DOHH2 (cell line): ENCODE results near the gene TOB2.

Experiments
- H3F3A ChIP-seq: fragments of 200-600 bp; sonication (generic), shearing (Covaris generic); 2 replicates; pipeline ENCODE4 v1.6.0; 2016; ENCODE audit warnings: antibody characterized with exemption, mild to moderate bottlenecking; ENCODE audit not compliant: control insufficient read depth, insufficient read depth
- H3K27ac ChIP-seq: fragments of 200-600 bp; sonication (generic); 2 replicates; pipeline ENCODE4 v1.5.1; 2014; ENCODE audit warnings: low read depth, mild to moderate bottlenecking, low read length, moderate library complexity
- H3K27me3 ChIP-seq: fragments of 200-600 bp; sonication (generic); 2 replicates; pipeline ENCODE4 v1.6.1; 2014; ENCODE audit warnings: mild to moderate bottlenecking, low read length, mixed read lengths; ENCODE audit not compliant: control insufficient read depth
- H3K36me3 ChIP-seq: fragments of 200-600 bp; sonication (generic); 2 replicates; pipeline ENCODE4 v1.6.1; 2014; ENCODE audit warnings: mild to moderate bottlenecking, low read length, moderate library complexity, mixed read lengths; ENCODE audit not compliant: control insufficient read depth
- H3K4me1 ChIP-seq: fragments of 200-600 bp; sonication (generic); 2 replicates; pipeline ENCODE4 v1.6.1; 2014; ENCODE audit warnings: mild to moderate bottlenecking, low read length, mixed read lengths; ENCODE audit not compliant: control insufficient read depth
- H3K4me2 ChIP-seq: fragments of 200-600 bp; sonication (generic); 2 replicates; pipeline ENCODE4 v1.6.0; 2014; ENCODE audit warnings: mild to moderate bottlenecking, low read length, moderate library complexity
- H3K4me3 ChIP-seq: fragments of 200-600 bp; sonication (generic); 2 replicates; pipeline ENCODE4 v1.5.1; 2014; ENCODE audit warnings: mild to moderate bottlenecking, low read length, mixed read lengths
- H3K79me2 ChIP-seq: fragments of 200-600 bp; sonication (generic); 2 replicates; pipeline ENCODE4 v1.6.1; 2014; ENCODE audit warnings: mild to moderate bottlenecking, low read length, mixed read lengths; ENCODE audit not compliant: control insufficient read depth
- H3K9me2 ChIP-seq: fragments of 200-600 bp; sonication (generic); replicated peaks from 2 replicates; pipeline ENCODE4 v1.6.1; 2014; ENCODE audit warnings: mild to moderate bottlenecking, low read length, mixed read lengths; ENCODE audit not compliant: control insufficient read depth
- H3K9me3 ChIP-seq: fragments of 200-600 bp; sonication (generic); 2 replicates; pipeline ENCODE4 v1.6.1; 2014; ENCODE audit warnings: antibody characterized with exemption, low read length, mixed read lengths; ENCODE audit not compliant: control insufficient read depth, insufficient read depth
- H4K20me1 ChIP-seq: fragments of 200-600 bp; sonication (generic); 2 replicates; pipeline ENCODE4 v1.6.0; 2014; ENCODE audit warnings: low read depth, mild to moderate bottlenecking, antibody characterized with exemption, low read length, moderate library complexity; ENCODE audit not compliant: control insufficient read depth, insufficient read depth
- EZH2phosphoT487 ChIP-seq: fragments of 200-600 bp; sonication (generic); IDR thresholded peaks from 2 replicates; pipeline ENCODE4 v1.6.1; 2017; ENCODE audit warnings: borderline replicate concordance, mild to moderate bottlenecking, antibody characterized with exemption, low read length, moderate library complexity, mixed read lengths
- TF ChIP-seq, protein P1 (sequence below): fragments of 200-600 bp; sonication (generic); IDR thresholded peaks from one replicate; pipeline ENCODE4 v1.5.1; 2014; ENCODE audit warnings: antibody characterized with exemption, mild to moderate bottlenecking, low read depth, low read length; ENCODE audit not compliant: poor library complexity, severe bottlenecking

The TOB2 gene

DNA sequence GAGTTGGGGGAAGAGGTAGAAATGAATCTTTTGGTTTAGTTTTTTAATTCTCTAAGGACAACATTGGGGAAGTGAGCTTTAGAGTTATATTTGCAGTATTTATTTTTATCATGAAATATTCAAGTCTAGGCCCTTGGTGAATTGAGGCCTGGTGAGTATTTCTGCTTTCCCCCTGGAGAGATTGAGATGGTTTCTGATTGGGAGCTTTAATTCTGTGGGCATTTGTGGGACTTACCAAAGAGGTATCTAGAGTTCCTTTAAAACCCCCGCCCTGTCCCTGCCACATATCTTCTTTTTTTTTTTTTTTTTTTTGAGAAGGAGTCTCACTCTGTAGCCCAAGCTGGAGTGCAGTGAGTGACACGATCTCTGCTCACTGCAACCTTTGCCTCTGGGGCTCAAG is 31.9 kb upstream of the TOB2 start:
- peaks cover 18% of the 10 kb centered on the region; the same call in 1 of the 2 replicates for H4K20me1 ChIP-seq

DNA sequence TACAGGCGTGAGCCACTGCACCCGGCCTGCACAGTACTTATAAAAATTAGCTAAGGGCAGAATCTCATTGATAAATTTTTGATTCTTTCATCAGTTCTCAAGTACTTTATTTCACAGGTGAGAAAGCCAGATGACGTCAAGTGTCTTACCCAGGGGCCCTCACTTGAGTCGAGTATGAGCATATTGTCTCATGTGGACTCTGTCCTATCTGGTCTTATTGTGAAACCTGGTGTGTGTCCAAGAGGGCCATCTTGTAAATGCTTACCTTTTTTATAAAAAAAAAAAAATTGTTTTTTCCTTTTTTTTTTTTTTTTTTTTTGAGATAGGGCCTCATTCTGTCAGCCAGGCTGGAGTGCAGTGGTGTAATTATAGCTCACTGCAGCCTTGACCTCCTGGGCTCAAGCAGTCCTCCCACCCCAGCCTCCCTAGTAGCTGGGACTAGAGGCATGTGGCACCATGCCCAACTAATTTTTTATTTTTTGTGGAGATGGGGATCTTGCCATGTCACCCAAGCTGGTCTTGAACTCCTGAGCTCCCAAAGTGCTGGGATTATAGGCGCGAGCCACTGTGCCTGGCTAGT is 28.4 kb upstream of the TOB2 start:
- H3K4me1 ChIP-seq: peaks cover 74% of the 10 kb centered on the region
- H3K36me3 ChIP-seq: peaks cover 43% of the 10 kb centered on the region
- H3K79me2 ChIP-seq: peaks cover 95% of the 10 kb centered on the region
- 0 out of 2 replicates have a peak overlapping the region, but pooled peaks have one; percentile 31 for H3K4me3 ChIP-seq
- H3K9me3 ChIP-seq: no peaks in the 10 kb centered on the region
- H4K20me1 ChIP-seq: peaks cover 10% of the 10 kb centered on the region; the same call in 1 of the 2 replicates
- peak overlapping the region; percentile 39 for H3K4me2 ChIP-seq
- no peaks in the 10 kb centered on the region for H3K27me3 ChIP-seq
- H3K9me2 ChIP-seq: no peaks in the 10 kb centered on the region
- no peak overlapping the region for H3K27ac ChIP-seq
- no peak for TF ChIP-seq EZH2phosphoT487
- TF ChIP-seq, protein P1, sequence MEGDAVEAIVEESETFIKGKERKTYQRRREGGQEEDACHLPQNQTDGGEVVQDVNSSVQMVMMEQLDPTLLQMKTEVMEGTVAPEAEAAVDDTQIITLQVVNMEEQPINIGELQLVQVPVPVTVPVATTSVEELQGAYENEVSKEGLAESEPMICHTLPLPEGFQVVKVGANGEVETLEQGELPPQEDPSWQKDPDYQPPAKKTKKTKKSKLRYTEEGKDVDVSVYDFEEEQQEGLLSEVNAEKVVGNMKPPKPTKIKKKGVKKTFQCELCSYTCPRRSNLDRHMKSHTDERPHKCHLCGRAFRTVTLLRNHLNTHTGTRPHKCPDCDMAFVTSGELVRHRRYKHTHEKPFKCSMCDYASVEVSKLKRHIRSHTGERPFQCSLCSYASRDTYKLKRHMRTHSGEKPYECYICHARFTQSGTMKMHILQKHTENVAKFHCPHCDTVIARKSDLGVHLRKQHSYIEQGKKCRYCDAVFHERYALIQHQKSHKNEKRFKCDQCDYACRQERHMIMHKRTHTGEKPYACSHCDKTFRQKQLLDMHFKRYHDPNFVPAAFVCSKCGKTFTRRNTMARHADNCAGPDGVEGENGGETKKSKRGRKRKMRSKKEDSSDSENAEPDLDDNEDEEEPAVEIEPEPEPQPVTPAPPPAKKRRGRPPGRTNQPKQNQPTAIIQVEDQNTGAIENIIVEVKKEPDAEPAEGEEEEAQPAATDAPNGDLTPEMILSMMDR: no peak
- H3F3A ChIP-seq: peaks cover 3% of the 10 kb centered on the region

More for the DNA sequence above, 31.9 kb upstream of the TOB2 start:
- Histone ChIP-seq H3K9me2 (no peaks in the 10 kb centered on the region), H3K36me3 (peaks cover 44% of the 10 kb centered on the region), H3K27ac (peak overlapping the region; percentile 56), H3K79me2 (peaks cover 96% of the 10 kb centered on the region), H3K27me3 (no peaks in the 10 kb centered on the region), H3K4me1 (peaks cover 79% of the 10 kb centered on the region), H3K4me2 (peak overlapping the region; percentile 59), H3K4me3 (peak overlapping the region; percentile 43), H3F3A (peaks cover 3% of the 10 kb centered on the region), H3K9me3 (no peaks in the 10 kb centered on the region)
- TF ChIP-seq, protein P1: no peak
- TF ChIP-seq EZH2phosphoT487: no peak

DNA sequence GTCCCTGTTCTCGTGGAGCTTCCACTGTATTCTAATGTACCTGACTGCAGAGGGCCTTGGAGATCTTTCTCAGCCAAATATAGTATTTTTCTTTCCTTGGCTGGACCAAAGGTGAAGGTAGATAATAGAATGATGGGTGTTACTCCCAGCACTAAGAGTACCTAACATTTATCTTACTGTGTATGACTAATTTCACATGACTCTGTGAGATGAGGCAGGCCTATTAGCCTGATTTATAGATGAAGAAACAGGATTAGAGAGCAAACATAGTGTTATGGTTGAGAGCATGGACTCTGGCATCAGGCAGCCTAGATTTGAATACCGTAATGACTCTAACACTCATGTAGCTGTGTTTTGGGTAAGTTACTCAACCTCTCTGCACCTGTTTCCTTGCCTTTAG is 25.0 kb upstream of the TOB2 start:
- Histone ChIP-seq H3K9me2 (no peaks in the 10 kb centered on the region), H3K9me3 (no peaks in the 10 kb centered on the region), H3K27ac (no peak overlapping the region), H3K27me3 (no peaks in the 10 kb centered on the region), H3K79me2 (peaks cover 96% of the 10 kb centered on the region), H3K36me3 (peaks cover 40% of the 10 kb centered on the region), H3K4me3 (no peak overlapping the region), H3K4me2 (peak overlapping the region; percentile 84; the same call in 1 of the 2 replicates), H3K4me1 (peaks cover 62% of the 10 kb centered on the region), H3F3A (no peaks in the 10 kb centered on the region), H4K20me1 (no peaks in the 10 kb centered on the region)
- TF ChIP-seq EZH2phosphoT487: no peak
- TF ChIP-seq, protein P1: no peak
